Right ventricle myocardium inferior (tissue), 1 donor: ENCODE data around the gene INTS1. TPM values are rescaled to one million over a fixed set of nuclear protein-coding genes. Genes with fewer than 3 reads are reported as not detected.

Experiments used
- ATAC-seq: fragments of 200-7000 bp; cut with Tn5 transposase; one replicate; pipeline ENCODE4 v1.9.1; 2020; ENCODE audit warnings: mild to moderate bottlenecking, moderate library complexity
- DNase-seq: peaks from one replicate; pipeline ENCODE4 v3.0.0; 2021; ENCODE audit errors: missing footprints
- intact Hi-C: fragments of 100-400 bp; cut with DNase I; formaldehyde crosslinking; loops from one replicate; pipeline ENCODE4 v1.11.0; 2022
- total RNA-seq: library from RNA; stranded (reverse); fragmentation: NEBNext Ultra II Directional; extraction: Animal tissue kit (Norgen Biotek cat#: 25700); gene quantifications from one replicate; pipeline ENCODE4 v1.2.1, GENCODE V29; 2021
- donor health status: DM: no; HTN: yes; CAD: no; lungs with severe emphysema.

INTS1 gene
- total RNA-seq, 1 donor from 2014 or later, result 25.8 TPM

DNA sequence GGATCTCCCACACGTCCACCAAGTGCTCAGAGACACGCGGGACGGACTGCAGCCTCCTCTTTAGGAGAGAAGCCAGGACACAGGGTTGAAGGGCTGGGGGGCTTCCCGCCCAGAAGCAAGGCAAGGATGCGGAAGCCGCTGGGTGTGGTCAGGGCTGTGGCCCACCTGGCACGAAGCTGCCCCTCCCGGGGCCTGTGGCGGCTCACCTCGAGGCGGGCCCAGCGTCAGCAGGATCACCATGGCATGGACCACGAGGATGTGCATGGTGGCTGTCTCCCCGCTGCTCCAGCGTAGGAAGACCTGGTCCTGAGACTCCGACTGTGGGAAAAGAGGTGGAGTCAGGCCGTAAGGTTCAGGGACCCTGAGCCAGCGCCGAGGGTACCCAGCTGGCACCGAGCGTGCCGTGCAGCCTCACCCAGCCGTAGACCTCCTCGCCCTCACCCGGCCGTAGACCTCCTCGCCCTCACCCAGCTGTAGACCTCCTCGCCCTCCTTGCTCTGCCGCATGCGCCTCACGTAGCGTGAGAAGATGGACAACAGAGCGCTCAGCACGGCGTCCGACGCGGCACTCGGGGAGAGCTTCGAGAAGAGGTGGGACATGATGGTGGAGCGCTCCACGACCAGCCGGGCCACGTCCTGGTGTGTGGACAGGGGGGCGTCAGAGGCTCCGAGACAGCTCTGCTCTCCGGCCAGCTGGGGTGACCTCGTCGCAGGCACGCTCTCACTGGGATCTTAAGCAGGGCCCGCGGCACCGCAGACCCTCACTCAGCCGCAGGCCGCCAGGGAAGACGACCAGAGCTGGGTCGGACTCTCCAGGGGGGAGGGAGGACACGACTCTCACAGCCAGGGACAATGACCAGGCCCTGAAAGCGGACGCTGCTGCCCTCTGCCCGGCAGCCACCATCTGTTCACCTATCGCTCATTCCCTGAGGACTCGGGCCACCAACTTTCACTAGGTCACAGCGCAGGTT lies 20.4 kb downstream of the INTS1 start:
- intact Hi-C loops, result no loop called here
- ATAC-seq, result no peak
- DNase-seq, result no peak

DNA sequence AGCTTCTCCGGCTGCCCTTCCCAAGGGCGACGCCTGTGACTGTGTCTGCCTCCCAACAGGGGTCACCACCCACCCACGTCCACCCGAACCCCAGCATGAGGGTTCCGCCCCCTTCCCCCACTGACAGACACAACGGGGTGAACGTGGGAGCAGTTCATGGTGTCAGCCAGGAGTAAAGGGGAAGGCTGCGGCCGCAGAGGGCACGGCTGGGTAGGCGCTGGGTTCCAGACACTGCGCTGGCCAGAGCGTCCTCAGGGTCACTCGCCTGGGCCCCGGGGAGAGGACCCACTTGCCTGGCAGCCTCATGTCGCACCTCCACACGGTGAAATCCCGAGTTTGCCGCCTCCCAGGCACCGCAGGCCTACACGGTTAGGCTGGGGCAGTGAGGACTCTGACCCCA lies 21.1 kb downstream of the INTS1 start:
- intact Hi-C loops, result no loop called here
- DNase-seq (no peak), ATAC-seq (no peak)

DNA sequence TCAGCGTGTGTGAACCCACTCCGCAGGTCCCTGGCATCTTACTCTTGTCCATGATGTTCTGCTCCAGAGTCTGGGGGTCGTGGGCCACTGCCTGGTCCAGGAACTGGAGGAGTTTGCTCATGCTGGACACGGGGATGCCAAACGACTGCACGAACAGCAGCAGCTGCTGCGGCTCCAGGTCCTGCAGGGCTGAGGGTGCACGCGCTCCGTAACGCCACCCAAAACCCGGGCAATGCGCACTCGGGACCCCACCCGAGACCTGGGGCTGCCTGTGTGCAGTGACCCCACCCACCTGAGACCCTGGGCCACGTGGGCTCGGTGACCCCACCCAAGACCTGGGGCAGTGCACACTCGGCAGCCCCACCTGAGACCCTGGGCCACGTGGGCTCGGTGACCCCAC lies 22.9 kb downstream of the INTS1 start:
- intact Hi-C loops, result no loop called here
- DNase-seq, result no peak
- ATAC-seq, result no peak

DNA sequence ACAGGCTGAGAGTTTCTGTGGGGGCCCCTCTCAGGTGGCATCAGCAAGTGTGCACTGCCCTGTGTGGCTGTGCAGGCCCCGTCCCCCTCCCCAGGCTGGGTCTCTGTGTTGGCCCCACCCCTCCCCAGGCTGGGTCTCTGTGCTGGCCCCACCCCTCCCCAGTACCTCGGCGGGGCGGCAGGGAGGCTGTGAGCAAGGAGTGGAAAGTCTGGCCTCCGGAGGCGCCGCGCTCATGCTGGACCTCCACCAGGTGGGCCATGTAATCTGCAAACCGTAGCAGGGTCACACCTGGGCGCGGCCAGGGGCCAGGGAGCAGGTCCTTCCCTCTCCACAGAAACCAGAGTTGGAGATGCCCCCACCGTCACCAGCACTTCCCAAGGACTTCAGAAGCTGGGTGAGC lies 23.5 kb downstream of the INTS1 start:
- intact Hi-C loops, result no loop called here
- DNase-seq, result no peak
- no peak for ATAC-seq

DNA sequence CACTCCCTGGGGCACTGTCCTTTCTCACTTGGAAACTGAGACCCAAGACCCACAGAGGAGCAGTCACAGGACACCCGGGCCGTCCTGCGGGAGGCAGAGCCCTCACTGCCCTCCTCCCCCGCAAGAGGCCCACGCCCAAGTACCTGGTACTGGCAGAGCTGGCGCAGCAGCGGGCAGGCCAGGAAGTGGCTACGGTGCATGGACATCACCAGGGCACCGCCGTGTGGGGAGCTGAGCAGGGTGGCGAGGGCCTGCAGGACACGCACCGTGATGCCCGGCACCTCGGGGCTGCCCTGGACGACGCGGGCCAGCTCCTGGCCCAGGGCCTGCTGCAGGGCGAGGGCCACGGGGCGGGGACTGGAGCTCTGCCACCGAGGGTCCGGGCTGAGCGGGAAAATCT lies 24.9 kb downstream of the INTS1 start:
- ATAC-seq (no peak), DNase-seq (no peak)
- intact Hi-C loops, result loop anchor here (10.0 kb wide), 1 partner anchor 254 kb away; no protein-coding TSS in a partner anchor

DNA sequence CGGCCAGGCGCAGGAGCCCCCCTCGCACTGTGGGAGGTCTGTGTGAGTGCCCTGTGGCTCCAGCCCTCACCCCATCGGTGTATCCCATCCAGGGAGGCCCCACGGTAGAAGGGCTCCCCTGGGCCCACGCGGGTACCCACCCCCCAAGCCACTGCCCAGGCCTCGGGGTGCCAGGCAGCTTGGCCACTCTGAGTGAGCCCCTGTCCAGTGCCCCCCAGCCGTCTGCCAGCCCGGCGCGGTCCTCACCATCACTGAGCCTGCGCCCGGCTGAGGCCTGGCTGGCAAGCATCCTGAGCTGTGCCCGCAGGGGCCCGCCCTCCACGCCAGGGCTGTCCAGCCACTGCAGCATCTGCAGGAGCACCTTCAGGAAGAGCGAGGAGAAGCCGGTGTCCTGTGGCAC lies 25.7 kb downstream of the INTS1 start:
- DNase-seq (no peak), ATAC-seq (no peak)
- intact Hi-C loops, result loop anchor here (10.0 kb wide), 1 partner anchor 254 kb away; no protein-coding TSS in a partner anchor

DNA sequence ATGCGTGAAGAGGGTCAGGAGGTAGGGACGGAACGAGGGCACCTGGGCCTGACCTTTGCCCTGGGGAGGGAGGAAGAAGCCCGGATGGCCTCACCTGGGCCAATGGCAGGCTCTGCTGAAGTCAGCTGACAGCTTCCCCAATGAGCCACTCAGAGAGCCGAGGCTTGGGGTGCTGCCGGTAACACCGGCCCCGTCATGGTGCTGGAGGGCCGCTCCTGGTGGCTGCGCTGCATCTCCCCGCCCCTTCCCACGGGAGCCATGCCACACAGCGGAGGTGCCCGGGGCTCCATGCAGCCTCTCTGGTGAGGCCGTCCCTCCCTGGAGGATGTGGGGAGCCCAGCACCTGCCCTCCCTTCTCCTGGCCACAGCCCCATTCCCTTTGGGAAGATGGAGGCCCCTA lies 27.3 kb downstream of the INTS1 start:
- no peak for DNase-seq
- intact Hi-C loops, result loop anchor here (10.0 kb wide), 1 partner anchor 252 kb away; no protein-coding TSS in a partner anchor
- ATAC-seq, result no peak

DNA sequence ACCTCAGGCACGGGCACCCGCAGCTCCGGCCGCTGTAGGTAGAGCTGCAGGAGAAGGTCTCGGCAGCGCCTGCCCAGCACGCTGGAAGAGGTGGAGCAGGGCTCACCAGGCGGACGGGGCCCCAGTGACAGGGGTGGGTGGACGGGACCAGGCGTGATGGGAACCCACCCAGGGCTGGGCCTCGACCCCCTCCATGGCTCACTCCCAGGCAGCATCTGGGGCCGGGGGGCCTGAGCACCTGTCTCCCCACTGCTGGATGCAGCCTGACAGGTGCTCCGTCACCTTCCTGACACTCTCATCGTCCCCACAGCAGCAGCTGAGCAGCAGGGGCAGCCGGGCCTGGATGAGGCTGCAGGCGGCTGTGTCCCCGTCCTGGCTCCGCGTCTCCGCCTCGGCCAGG lies 28.2 kb downstream of the INTS1 start:
- ATAC-seq, result no peak
- no peak for DNase-seq
- intact Hi-C loops, result loop anchor here (10.0 kb wide), 1 partner anchor 251 kb away; no protein-coding TSS in a partner anchor

DNA sequence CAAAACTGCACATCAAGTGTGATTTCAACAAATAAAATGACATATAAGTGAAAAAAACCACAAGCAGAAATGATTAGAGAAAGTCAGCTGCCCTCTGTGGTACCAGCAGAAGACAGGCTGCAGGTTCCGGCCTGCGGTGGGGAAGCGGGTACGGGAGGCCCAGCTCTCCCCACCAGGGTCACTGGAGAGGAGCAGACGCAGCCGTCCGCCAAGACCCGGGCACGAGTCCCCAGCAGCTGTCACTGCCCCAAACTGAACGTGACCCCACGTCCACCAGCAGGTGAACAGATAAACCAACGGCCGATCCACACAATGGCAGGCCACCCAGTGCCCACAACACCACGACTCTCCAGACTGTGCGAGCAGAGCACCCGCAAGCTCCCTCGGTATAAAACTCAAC lies 28.8 kb downstream of the INTS1 start:
- DNase-seq (no peak), ATAC-seq (no peak)
- intact Hi-C loops, result loop anchor here (10.0 kb wide), 1 partner anchor 251 kb away; no protein-coding TSS in a partner anchor

DNA sequence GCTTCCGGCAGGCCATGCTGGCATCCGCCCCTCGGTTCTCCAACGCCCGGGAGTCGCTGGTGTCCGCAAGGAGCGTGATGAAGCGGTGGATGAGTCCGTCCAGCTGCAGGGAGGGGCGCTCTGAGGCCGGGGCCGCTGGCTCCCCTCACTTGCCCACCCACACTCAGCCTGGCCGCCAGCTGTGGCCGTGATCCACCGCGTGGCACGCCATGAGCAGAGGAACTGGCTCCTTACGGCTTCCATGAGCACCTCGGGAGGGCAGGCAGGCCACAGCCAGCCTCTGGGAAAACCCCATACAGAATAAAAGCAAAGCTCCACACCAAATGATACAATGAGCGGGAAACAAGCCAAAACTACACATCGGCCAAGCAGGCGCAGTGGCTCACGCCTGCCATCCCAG lies 29.5 kb downstream of the INTS1 start:
- intact Hi-C loops, result loop anchor here (5.0 to 10.0 kb wide), 2 partner anchors 250 to 282 kb away; no protein-coding TSS in a partner anchor
- DNase-seq (no peak), ATAC-seq (no peak)

DNA sequence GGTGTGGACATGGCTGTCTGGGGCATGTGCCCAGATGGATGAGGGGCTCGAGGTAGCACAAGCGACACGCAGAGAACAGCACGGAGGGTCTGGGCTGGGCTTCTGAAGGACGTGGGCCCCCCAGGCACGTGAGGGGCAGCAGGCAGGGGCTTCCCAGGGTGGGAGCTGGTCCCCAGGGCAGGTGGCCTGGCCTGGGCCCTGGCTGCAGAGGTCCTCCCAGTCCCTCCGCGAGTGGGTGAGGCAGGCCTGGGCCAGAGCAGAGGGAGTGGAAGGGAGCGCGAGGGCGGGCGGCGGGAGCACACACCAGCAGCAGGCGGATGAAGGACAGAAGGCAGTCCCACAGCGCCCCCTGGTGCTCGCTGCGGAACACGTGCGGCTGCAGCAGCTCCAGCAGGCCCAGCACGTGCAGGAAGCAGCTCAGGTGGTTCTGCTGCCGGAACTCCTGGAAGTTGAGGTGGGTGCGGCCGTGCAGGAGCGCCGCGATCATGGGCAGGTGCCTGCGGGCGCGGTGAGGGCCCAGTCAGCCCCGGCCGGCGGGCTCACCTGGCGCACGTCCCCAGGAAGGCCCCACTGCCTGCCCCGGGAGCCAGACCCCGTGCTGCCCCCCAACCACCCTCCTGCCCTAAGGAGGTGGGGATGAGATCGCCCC lies 30.2 kb downstream of the INTS1 start:
- ATAC-seq (peak; percentile 69), DNase-seq (peak; percentile 93)
- intact Hi-C loops, result loop anchor here (2.0 to 10.0 kb wide), 3 partner anchors 41 to 282 kb away; no protein-coding TSS in a partner anchor

DNA sequence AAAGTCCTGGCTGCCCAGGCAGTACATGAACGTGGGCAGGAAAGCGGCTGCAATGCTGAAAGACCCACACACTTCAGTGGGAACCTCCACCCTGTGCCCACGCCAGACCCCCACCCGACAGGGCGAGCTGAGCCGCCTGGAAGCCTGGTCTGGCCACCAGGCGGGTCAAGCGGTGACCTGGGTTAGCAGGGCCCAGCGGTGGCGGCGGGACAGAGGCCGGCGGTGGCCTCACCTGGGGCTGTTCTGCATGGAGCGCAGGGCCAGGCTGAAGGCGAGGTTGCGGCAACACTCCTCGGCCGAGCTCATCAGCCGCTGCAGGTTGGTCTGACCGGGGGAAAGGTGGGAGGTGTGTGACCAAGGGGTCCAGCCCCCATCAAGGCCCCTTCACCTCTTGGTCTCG lies 33.3 kb downstream of the INTS1 start:
- ATAC-seq, result no peak

DNA sequence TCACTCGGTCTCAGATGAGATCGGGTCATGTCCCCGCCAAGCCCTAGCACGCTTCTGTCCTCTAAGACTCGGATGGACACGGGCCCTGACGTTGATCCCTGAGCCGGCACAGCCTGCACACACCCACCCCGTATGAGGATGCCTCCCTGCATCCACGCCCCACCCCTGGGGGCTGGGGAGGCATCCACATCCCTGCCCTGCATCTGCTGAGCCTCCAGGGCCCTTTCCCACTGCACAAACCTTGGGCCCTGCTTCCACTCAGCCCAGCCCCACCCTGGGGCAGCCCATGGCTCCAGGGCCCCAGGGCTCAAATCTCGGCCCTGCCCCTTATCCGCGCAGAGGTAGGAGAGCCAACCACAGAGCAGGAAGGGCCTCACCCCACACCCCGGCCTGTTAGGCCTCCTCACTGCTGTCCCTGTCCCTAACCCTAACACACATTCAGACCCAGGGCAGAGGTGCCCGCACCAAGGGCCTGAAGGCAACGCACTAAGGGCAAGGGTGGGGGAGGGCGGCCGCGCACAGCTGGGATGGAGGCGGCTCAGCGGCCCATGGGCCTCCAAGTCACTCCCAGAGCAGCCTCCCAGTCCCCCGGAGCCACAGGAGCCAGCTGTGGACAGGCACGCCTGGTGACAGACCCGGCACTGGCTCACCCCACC lies 35.4 kb downstream of the INTS1 start:
- no peak for DNase-seq
- no peak for ATAC-seq
- intact Hi-C loops, result no loop called here

More for the DNA sequence above, 33.3 kb downstream of the INTS1 start:
- intact Hi-C loops, result loop anchor here (5.0 to 10.0 kb wide), 2 partner anchors 246 to 279 kb away; no protein-coding TSS in a partner anchor
- no peak for DNase-seq

DNA sequence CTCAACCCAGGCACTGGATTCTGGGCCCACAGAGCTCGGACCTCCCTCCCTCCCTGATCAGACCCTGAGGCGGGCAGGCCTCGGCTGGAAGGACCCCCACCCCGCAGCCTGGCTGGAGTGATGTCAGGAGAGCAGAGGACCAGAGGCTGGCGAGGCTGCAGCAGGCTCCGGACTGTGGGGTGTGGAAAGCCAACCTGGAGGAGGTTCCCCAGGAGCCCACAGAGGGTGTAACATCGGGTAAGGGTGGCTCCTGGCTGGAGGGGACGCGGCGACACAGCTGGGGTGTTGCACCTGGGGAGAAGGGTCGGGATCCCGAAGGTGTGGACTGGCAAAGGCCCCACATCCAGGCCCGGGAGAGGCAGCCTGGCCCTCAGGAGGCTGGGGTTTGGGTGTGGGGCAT lies 36.0 kb downstream of the INTS1 start:
- intact Hi-C loops, result no loop called here

DNA sequence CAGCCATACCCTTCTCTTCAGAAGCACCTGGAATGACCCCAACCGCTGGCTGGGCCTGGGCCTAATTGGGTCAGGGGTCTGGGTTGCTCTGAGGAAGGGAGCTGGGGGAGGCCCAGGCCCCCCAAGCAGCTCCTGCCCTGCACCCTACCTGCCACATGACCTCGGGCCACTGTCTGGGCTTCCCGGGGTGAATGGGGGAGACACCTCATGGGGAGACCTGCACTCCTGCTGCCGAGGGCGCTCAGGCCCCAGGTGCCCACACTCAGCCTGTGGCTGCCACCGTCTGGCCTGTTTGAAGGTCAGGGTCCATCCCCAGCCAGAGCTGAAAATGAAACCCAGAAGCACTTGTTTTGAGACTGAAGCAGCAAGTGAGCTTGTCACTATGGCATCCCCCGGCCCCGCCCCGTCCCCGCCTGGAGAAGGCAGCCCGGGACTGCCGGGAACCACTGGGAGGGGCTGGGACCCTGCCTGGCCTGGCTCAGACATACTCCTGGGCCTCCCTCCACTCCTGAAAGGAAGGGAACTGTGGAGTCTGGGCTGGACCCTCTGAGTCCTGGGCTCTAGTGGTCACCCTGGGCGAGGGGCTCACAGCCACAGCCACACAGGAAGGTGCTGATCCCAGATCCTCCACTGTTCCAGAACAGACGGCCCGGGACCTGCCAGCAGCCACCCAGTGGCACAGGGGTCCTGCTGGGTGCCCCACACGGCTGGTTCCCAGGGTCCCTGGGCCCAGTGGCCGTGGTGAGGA lies 37.5 kb downstream of the INTS1 start:
- intact Hi-C loops, result no loop called here
- peak; percentile 82 for DNase-seq
- peak; percentile 68 for ATAC-seq

More for the DNA sequence above, 36.0 kb downstream of the INTS1 start:
- ATAC-seq, result no peak
- DNase-seq, result no peak

DNA sequence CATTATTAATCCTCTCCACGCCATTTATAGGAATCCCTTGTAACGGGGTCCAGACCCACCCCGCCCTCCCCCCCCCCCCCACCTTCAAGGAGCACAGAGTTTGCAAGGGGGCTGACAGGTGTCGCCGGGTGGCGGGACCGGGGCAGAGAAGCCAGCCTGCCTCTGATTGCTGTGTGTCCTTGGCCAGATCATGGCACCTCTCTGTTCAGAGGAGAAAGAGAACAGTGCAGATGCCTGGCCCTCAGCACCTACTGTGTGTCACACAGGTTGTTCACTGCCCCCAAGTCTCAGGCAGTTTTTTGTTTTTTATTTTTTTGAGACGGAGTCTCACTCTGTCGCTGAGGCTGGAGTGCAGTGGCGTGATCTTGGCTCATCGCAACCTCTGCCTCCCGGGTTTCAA lies 39.5 kb downstream of the INTS1 start:
- ATAC-seq, result no peak
- no peak for DNase-seq
- intact Hi-C loops, result no loop called here

DNA sequence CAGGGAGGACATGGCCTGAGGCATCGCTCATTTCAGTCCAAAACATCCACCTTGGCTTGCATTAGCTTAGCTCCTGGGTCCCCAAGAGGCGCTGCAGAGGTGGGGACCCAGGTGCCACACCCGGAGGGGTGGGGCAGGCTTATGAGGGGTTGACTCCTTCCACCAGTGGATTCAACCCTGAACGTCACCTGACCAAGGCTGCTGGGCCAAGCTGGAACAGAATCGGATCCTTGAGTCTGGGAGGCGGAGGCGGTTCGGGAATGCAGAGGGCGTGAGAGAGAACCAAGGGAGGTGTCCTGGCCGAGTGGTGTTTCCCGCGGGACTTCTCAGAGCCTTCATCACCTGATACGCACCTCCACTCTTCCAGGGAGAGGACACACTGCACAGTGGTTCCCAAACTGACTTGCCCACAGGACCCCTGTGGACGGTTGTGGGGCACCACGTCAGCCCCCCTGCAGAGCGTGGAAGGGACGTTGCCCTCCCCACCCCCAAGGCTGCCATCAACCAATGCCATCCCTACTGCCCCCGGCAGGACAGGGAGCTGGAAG lies 40.4 kb downstream of the INTS1 start:
- no peak for DNase-seq
- intact Hi-C loops, result no loop called here
- no peak for ATAC-seq
